ENCODE results near the gene CHRNB1.

The CHRNB1 gene

DNA sequence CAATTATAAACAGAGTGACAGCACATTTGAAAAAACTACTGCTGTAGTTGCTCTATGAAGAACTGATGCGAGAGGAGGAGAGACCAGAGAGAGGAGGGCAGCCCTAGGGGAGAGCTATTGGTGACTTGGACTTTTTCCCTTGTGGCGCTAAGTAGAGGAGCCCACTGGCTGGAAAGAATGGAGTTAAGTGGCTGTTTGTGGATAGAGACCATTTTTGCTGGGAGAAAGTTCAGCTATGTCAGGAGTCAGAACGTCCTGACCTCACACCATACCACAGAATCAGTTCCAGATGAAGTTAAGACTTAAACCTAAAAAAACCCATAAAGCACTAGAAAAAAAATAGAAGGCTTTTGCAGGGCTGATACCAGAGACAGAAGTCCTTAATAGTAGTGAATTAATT, 41.3 kb downstream of the CHRNB1 start:
- DNase-seq = no peak

DNA sequence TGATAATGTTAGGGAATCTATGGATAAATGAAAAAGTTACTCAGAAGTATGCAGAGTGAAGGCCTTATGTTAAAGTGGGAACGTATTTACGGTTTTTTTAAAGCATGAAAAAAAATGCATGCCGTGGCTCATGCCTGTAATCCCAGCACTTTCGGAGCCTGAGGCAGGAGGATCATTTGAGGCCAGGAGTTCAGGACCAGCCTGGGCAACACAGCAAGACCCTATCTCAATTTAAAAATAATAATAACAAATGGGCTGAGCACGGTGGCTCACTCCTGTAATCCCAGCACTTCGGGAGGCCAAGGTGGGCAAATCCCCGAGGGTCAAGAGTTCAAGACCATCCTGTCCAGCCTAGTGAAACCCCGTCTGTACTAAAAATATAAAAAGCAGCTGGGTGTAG, 45.3 kb downstream of the CHRNB1 start:
- no peak for DNase-seq

DNA sequence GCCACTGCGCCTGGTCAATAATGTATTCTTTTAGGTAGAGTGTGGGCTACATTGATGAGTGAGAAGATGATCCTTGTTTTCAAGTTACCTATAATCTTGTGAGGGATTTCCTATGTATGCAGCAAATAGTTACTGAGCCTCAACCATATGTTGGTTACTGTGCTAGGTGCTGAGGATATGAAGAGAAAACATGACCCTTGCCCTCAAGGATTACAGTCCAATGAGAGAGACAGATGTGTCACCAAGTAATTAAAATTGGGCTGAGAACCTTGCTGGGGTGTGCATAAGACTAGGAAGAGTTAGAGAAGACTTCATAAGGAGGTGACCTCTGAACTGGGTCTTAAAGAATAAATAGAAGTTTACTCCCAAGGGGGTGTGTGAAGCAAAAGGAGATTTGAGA, 46.7 kb downstream of the CHRNB1 start:
- no peak for DNase-seq

DNA sequence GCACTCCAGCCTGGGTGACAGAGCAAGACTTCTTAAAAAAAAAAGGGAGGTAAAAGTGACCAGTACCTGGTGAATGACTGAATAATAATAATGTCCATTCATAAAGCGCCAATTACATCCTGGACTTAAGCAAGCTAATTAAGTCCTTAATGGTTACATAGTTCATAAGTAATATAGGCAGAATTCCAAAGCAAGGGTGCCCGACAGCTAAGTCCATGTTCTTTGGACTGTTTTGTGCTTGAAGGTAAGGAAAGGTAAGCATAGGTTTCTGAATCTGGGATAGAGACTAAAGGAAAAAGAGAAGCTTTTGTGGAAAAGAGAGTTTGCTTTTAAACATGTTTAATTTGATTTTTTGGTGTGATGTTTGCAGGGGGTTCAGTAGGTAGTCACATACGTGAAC, 49.1 kb downstream of the CHRNB1 start:
- DNase-seq = no peak

DNA sequence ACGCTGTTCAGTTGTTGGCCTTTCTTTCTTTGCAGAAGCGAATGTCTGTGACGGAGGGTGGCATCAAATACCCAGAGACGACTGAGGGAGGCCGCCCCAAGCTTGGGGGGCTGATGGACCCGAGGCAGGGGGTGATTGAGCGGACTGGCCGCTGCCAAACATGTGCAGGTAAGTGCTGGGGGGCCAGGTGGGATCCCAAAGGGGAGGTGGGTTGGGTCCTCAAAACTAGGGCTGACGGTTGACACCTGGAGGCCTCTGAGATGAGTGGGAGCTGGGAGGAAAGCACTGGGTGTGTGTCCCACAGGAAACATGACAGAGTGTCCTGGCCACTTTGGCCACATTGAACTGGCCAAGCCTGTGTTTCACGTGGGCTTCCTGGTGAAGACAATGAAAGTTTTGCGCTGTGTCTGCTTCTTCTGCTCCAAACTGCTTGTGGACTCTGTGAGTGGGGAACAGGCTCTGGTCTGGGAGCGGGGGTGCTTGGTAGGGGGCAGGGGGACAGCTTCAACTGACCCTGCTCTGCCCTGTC, 51.1 kb downstream of the CHRNB1 start:
- DNase-seq = no peak

DNA sequence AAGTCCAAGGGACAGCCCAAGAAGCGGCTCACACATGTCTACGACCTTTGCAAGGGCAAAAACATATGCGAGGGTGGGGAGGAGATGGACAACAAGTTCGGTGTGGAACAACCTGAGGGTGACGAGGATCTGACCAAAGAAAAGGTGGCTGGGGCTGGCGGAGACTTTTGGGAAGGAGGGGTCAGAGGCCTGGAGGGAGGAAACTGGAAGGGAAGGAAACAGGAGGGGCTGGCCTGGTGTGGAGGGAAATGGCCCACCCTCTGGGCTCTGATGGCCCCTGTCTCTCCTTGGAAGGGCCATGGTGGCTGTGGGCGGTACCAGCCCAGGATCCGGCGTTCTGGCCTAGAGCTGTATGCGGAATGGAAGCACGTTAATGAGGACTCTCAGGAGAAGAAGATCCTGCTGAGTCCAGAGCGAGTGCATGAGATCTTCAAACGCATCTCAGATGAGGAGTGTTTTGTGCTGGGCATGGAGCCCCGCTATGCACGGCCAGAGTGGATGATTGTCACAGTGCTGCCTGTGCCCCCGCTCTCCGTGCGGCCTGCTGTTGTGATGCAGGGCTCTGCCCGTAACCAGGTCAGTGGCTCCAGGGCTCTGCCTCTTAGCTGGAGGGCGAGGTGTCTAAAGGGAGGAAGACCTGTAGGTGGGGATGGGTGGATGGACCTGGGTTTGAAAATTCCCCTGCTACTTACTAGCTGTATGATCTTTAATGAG, 51.8 kb downstream of the CHRNB1 start:
- DNase-seq = no peak

DNA sequence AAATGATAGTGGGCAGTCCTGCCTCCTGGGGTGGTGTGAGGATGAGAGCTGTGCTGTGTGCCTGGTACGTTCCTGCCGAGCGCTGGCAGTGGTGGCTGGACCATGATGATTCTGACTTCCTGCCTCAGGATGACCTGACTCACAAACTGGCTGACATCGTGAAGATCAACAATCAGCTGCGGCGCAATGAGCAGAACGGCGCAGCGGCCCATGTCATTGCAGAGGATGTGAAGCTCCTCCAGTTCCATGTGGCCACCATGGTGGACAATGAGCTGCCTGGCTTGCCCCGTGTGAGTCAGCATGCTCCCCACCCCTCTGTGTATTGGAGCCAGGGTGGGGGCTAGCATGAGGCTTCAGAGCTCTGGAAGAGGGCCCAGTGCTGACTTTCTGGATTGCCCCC, 52.4 kb downstream of the CHRNB1 start:
- DNase-seq = no peak

DNA sequence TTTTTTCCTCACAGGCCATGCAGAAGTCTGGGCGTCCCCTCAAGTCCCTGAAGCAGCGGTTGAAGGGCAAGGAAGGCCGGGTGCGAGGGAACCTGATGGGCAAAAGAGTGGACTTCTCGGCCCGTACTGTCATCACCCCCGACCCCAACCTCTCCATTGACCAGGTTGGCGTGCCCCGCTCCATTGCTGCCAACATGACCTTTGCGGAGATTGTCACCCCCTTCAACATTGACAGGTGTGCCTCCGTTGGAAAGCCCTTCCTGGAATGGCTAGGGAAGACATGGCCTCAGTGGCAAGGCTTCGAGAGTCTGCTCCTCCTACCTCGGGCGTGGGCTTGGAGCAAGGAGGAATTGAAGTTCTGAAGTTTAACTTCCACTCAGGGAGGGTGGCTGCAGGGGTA, 52.8 kb downstream of the CHRNB1 start:
- DNase-seq = no peak

DNA sequence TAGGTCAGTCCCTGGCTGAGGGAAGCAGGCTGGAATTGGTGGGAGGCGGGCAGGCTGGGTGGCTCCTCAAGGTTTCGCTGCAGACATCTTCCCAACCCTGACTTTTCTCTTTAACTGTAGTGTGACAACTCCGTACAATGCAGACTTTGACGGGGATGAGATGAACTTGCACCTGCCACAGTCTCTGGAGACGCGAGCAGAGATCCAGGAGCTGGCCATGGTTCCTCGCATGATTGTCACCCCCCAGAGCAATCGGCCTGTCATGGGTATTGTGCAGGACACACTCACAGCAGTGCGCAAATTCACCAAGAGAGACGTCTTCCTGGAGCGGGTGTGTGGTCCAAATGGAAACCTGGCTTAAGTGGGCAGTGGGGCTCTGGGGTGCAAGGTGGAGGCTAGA, 54.3 kb downstream of the CHRNB1 start:
- no peak for DNase-seq

DNA sequence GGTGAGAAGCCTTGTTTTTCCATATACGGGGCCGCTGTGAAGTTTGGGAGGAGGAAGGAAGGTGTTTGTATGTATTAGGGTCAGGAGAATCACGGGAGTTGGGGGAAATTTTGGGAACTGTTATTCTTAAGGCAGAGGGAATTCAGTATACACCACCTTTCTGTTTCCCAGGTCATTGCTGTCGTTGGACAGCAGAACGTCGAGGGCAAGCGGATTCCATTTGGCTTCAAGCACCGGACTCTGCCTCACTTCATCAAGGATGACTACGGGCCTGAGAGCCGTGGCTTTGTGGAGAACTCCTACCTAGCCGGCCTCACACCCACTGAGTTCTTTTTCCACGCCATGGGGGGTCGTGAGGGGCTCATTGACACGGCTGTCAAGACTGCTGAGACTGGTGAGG, 56.9 kb downstream of the CHRNB1 start:
- DNase-seq = no peak

DNA sequence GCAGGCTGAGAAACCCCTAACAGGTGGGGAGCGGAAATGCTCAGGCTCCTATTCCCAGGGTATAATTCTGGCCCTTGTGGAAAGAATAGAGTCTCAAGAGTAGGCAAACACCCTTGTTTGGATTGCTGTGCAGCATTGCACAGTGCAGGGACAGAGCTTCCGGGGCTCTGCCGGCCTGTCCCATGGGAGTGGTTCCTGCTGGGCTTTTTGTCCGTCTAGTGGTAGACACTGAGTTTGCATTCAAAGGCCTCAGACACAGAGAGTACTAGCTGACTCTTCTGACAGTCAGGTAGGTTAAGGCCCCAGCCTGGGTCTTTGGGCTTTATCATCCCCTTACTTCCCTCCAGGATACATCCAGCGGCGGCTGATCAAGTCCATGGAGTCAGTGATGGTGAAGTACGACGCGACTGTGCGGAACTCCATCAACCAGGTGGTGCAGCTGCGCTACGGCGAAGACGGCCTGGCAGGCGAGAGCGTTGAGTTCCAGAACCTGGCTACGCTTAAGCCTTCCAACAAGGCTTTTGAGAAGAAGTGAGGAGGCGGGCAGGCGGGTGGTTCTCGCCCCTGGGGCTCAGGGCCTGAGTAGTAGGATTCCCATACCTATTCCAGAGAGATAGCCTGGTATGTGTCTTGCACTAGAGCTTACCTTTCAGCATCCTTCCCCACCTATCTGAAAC, 57.4 kb downstream of the CHRNB1 start:
- DNase-seq = no peak

DNA sequence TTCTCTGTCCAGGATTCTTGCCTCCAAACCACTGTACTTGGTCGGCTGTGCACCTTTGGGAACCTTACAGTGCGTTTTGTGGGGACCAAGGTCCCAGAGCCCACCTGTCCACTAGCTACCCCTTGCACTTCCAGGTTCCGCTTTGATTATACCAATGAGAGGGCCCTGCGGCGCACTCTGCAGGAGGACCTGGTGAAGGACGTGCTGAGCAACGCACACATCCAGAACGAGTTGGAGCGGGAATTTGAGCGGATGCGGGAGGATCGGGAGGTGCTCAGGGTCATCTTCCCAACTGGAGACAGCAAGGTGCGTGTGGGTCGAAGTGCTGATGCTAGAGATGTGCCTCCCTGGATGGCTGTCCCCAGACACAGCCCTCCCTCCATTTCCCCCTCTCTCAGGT, 58.1 kb downstream of the CHRNB1 start:
- DNase-seq = no peak

DNA sequence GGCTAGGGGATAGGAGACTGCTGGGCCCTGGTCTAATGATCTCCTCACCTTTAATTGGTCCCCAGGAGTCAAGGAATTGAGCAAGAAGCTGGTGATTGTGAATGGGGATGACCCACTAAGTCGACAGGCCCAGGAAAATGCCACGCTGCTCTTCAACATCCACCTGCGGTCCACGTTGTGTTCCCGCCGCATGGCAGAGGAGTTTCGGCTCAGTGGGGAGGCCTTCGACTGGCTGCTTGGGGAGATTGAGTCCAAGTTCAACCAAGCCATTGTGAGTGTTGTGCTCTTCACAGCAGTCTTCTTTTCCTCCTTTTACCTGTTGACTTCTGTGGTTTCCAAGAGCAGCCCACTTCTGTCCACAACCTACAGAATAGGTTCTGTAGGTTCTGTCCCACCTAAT, 58.7 kb downstream of the CHRNB1 start:
- no peak for DNase-seq
